ENCODE results near the gene VWA3B. TPM values are rescaled to one million over a fixed set of nuclear protein-coding genes. Genes with fewer than 3 reads are reported as not detected.

The VWA3B gene
- total and polyA plus RNA-seq, 2 of the 4 experiments (the other 2 are of a cell fraction) = not detected

GRCh38 chr2:98078701-98079100 is 8.3 kb upstream of the VWA3B start:
- no peak overlapping the region for H3K14ac ChIP-seq (replicated peaks; ENCODE audit: low read depth, low read length)
- no peak overlapping the region for H2BK120ac ChIP-seq (ENCODE audit: low read depth, low read length)
- in situ Hi-C loops (cut with MboI; ENCODE audit: low sequenced_read_pairs) = no loop called here
- H3K27ac ChIP-seq (ENCODE audit: insufficient read depth, low read length) = no peak overlapping the region
- H3K4me3 ChIP-seq (ENCODE audit: insufficient read depth, low read depth, low read length) = no peak overlapping the region
- intact Hi-C loops (cut with micrococcal nuclease) = no loop called here
- no peaks in the 10 kb centered on the region for H3K4me1 ChIP-seq (ENCODE audit: control insufficient read depth, insufficient read depth, low read length)
- H3K23ac ChIP-seq (ENCODE audit: low read depth, low read length) = no peak overlapping the region
- ATAC-seq (ENCODE audit: low read depth) (no peak), DNase-seq (no peak)
- H2AK5ac ChIP-seq (ENCODE audit: low read depth, low read length) = no peak overlapping the region
- H4K5ac ChIP-seq (ENCODE audit: low read depth, low read length) = no peak overlapping the region
- H3K4me2 ChIP-seq (ENCODE audit: low read depth, low read length) = no peak overlapping the region
- H4K20me1 ChIP-seq (ENCODE audit: insufficient read depth, low read length) = no peaks in the 10 kb centered on the region
- H4K8ac ChIP-seq (ENCODE audit: low read depth in 2 of 2, low read length in 2 of 2) = no peak overlapping the region
- H3K9me1 ChIP-seq (ENCODE audit: insufficient read depth, low read length) = no peaks in the 10 kb centered on the region
- no peak overlapping the region for H4K91ac ChIP-seq (ENCODE audit: insufficient read depth, low read depth, low read length)
- ChIA-PET CTCF (interaction anchor here (0.6 kb wide), 1 partner anchor 18 kb away, joined by 3 read pairs; no protein-coding TSS in a partner anchor), POLR2A (ENCODE audit: unreplicated experiment) (no interaction called here)
- H2BK20ac ChIP-seq (ENCODE audit: low read depth, low read length) = no peak overlapping the region
- no peak overlapping the region for H2AFZ ChIP-seq (replicated peaks; ENCODE audit: low read length, poor library complexity)
- H3K9ac ChIP-seq (ENCODE audit: low read depth, low read length) = no peak overlapping the region
- no peak overlapping the region for H2BK15ac ChIP-seq (ENCODE audit: low read depth, low read length)
- no peaks in the 10 kb centered on the region for H3K9me3 ChIP-seq (ENCODE audit: control insufficient read depth, insufficient read depth, low read length)
- H3K36me3 ChIP-seq (ENCODE audit: control insufficient read depth, insufficient read depth, low read length) = no peaks in the 10 kb centered on the region
- H3K27me3 ChIP-seq (ENCODE audit: control insufficient read depth, insufficient read depth, low read length) = peaks cover 7% of the 10 kb centered on the region
- H2BK5ac ChIP-seq (ENCODE audit: low read depth, low read length, poor library complexity, severe bottlenecking) = no peak overlapping the region
- no peak overlapping the region for H3K4ac ChIP-seq (ENCODE audit: low read depth, low read length)
- no peak overlapping the region for H3K18ac ChIP-seq (ENCODE audit: low read depth, low read length)
- no peak overlapping the region for H3K56ac ChIP-seq (ENCODE audit: extremely low read depth, insufficient read depth, low read length)
- TF ChIP-seq RAD21 (IDR thresholded peaks at IDR 0.05; ENCODE audit: low read length) = no peak
- TF ChIP-seq FOS (IDR thresholded peaks at IDR 0.05; ENCODE audit: low read depth, low read length) = no peak
- no peak for TF ChIP-seq CEBPB (IDR thresholded peaks at IDR 0.05; ENCODE audit: low read depth, low read length)
- no peak for TF ChIP-seq USF2 (IDR thresholded peaks at IDR 0.05; ENCODE audit: low read depth, low read length)
- no peak for TF ChIP-seq MAFK (IDR thresholded peaks at IDR 0.05; ENCODE audit: low read depth, low read length)
- TF ChIP-seq CHD1 (IDR thresholded peaks at IDR 0.05; ENCODE audit: low read depth, low read length) = no peak
- no peak for TF ChIP-seq RCOR1 (IDR thresholded peaks at IDR 0.05; ENCODE audit: insufficient replicate concordance, low read length)
- TF ChIP-seq NFE2L2 (IDR thresholded peaks at IDR 0.05; ENCODE audit: low read depth, low read length) = no peak
- TF ChIP-seq POLR2A (IDR thresholded peaks at IDR 0.05; ENCODE audit: low read depth, low read length) = no peak
- TF ChIP-seq SMC3 (IDR thresholded peaks at IDR 0.05; ENCODE audit: low read depth, low read length) = no peak
- TF ChIP-seq CTCF (conservative IDR thresholded peaks at IDR 0.05; ENCODE audit: low read depth, low read length) = no peak
- TF ChIP-seq BHLHE40 (IDR thresholded peaks at IDR 0.05; ENCODE audit: low read depth, low read length) = no peak
- TF ChIP-seq ELK1 (IDR thresholded peaks at IDR 0.05; ENCODE audit: borderline replicate concordance, low read depth, low read length) = no peak
- TF ChIP-seq MXI1 (IDR thresholded peaks at IDR 0.05; ENCODE audit: borderline replicate concordance, low read depth, low read length) = no peak
- TF ChIP-seq MAZ (IDR thresholded peaks at IDR 0.05; ENCODE audit: borderline replicate concordance, low read depth, low read length) = no peak
- 48% methylated on average over 2 of the region's 2 CpGs; no CpG with 5 or more reads in 1 of the 2 experiments for WGBS, 2 experiments (ENCODE audit: extremely low coverage in 2 of 2, insufficient read length in 1 of 2)
- BruUV-seq (replicated peaks) = no TSS peak
- dilution Hi-C loops (cut with HindIII; ENCODE audit: low sequenced_read_pairs, unreplicated experiment) = no loop called here
- H3K79me1 ChIP-seq (ENCODE audit: low read depth in 1 of 2, low read length in 2 of 2) = no peaks in the 10 kb centered on the region
- no peak overlapping the region for H2AK9ac ChIP-seq (replicated peaks; ENCODE audit: low read depth, low read length, poor library complexity)

Measured in IMR-90 (cell line).